H1 (cell line): Measurements from ENCODE around the gene RFX2. TPM values are rescaled to one million over a fixed set of nuclear protein-coding genes. Genes with fewer than 3 reads are reported as not detected.

Experiments used
- CTCF ChIA-PET: fragments of 300-600 bp; sonication (Branson Sonifier 250); formaldehyde crosslinking; loops from one replicate; lab custom pipeline; 2021; ENCODE audit not compliant: partially characterized antibody; lab: Charles Lee
- POLR2A ChIA-PET: fragments of 300-600 bp; sonication (Branson Sonifier 250); formaldehyde crosslinking; loops from one replicate; lab custom pipeline; 2021; ENCODE audit warnings: inconsistent platforms; ENCODE audit not compliant: partially characterized antibody; lab: Charles Lee
- DNase-seq, 2 experiments: peaks; one replicate each; pipeline versions ENCODE4 v3.0.0 to v3.0.0-alpha.2; 2010 to 2022; ENCODE audit warnings: low spot score in 2 of 2, low read depth in 1 of 2, mixed read lengths in 1 of 2
- FAIRE-seq: peaks from 2 replicates; lab custom pipeline; 2011; peaks lifted over from hg19 to GRCh38; lab: Jason Lieb, UNC
- H2AFZ ChIP-seq: 2 replicates; pipeline ENCODE4 v1.8.1; 2012; ENCODE audit warnings: low read length, inconsistent platforms
- H2AK5ac ChIP-seq: 2 replicates; pipeline ENCODE4 v1.6.1; 2013; ENCODE audit warnings: low read depth, low read length
- H2BK120ac ChIP-seq: replicated peaks from 2 replicates; pipeline ENCODE3; 2013; ENCODE audit warnings: low read depth, low read length, inconsistent platforms
- H2BK12ac ChIP-seq: 2 replicates; pipeline ENCODE4 v1.6.1; 2013; ENCODE audit warnings: low read depth, low read length
- H2BK15ac ChIP-seq: 2 replicates; pipeline ENCODE4 v1.6.1; 2013; ENCODE audit warnings: low read length
- H2BK20ac ChIP-seq: 2 replicates; pipeline ENCODE4 v1.6.1; 2013; ENCODE audit warnings: low read length
- H2BK5ac ChIP-seq: 2 replicates; pipeline ENCODE4 v1.6.1; 2013; ENCODE audit warnings: low read depth, low read length
- H3K14ac ChIP-seq: 2 replicates; pipeline ENCODE4 v1.6.1; 2013; ENCODE audit warnings: inconsistent platforms; ENCODE audit not compliant: insufficient read length
- H3K18ac ChIP-seq: 2 replicates; pipeline ENCODE4 v1.6.1; 2013; ENCODE audit warnings: low read length; ENCODE audit errors: extremely low read depth
- H3K23ac ChIP-seq: 2 replicates; pipeline ENCODE4 v1.6.1; 2013; ENCODE audit warnings: inconsistent platforms; ENCODE audit not compliant: insufficient read length
- H3K23me2 ChIP-seq: 2 replicates; pipeline ENCODE4 v1.6.1; 2013; ENCODE audit warnings: low read depth, low read length
- H3K27ac ChIP-seq: 2 replicates; pipeline ENCODE4 v1.6.1; 2011; ENCODE audit warnings: low read depth, low read length, inconsistent platforms
- H3K27me3 ChIP-seq, 4 experiments: replicated peaks in 1 of 4; 1 replicate in 1 of 4; 2 replicates in 3 of 4; pipeline versions ENCODE4 v1.6.1 to v1.8.1; 2011 to 2013; ENCODE audit warnings: low read length in 3 of 4, mild to moderate bottlenecking in 3 of 4, inconsistent platforms in 2 of 4, mixed read lengths in 2 of 4, moderate library complexity in 1 of 4; ENCODE audit not compliant: control insufficient read depth in 3 of 4, insufficient read depth in 3 of 4; ENCODE audit errors: extremely low read depth in 1 of 4
- H3K36me3 ChIP-seq, 4 experiments: 2 replicates each; pipeline versions ENCODE4 v1.6.1 to v1.8.1; 2011 to 2013; ENCODE audit warnings: mild to moderate bottlenecking in 4 of 4, low read length in 3 of 4, moderate library complexity in 2 of 4, control low read depth in 1 of 4, inconsistent platforms in 1 of 4; ENCODE audit not compliant: insufficient read depth in 4 of 4, control insufficient read depth in 2 of 4
- H3K4ac ChIP-seq: replicated peaks from 2 replicates; pipeline ENCODE3; 2013; ENCODE audit warnings: low read length, low read depth, mixed read lengths, inconsistent platforms; ENCODE audit not compliant: insufficient read length
- H3K4me1 ChIP-seq, 4 experiments: replicated peaks in 1 of 4; 1 replicate in 1 of 4; 2 replicates in 3 of 4; pipeline versions ENCODE4 v1.6.1 to v1.8.1; 2011 to 2013; ENCODE audit warnings: low read length in 3 of 4, inconsistent platforms in 2 of 4, mixed read lengths in 1 of 4; ENCODE audit not compliant: insufficient read depth in 4 of 4, control insufficient read depth in 3 of 4
- H3K4me2 ChIP-seq, 2 experiments: 2 replicates each; pipeline versions ENCODE4 v1.6.1 to v1.8.1; 2011 to 2013; ENCODE audit warnings: low read depth in 2 of 2, low read length in 2 of 2, control low read depth in 1 of 2, inconsistent platforms in 1 of 2, mild to moderate bottlenecking in 1 of 2; ENCODE audit not compliant: insufficient read depth in 1 of 2
- H3K4me3 ChIP-seq, 4 experiments: fragments of 200-600, 300-600 bp in 1 of 4; sonication (generic), shearing (Covaris generic), sonication (Bioruptor Twin) in 1 of 4; 2 replicates each; pipeline versions ENCODE4 v1.5.1 to v1.8.1; 2011 to 2016; ENCODE audit warnings: low read length in 4 of 4, low read depth in 3 of 4, control low read depth in 2 of 4, inconsistent platforms in 2 of 4, mild to moderate bottlenecking in 2 of 4, mixed read lengths in 1 of 4, moderate library complexity in 1 of 4; ENCODE audit not compliant: insufficient read depth in 2 of 4; ENCODE audit errors: extremely low read depth in 1 of 4
- H3K56ac ChIP-seq: replicated peaks from 2 replicates; pipeline ENCODE3; 2013; ENCODE audit warnings: low read depth, mild to moderate bottlenecking, mixed read lengths, low read length, inconsistent platforms; ENCODE audit not compliant: insufficient read length
- H3K79me1 ChIP-seq: 2 replicates; pipeline ENCODE4 v1.6.1; 2013; ENCODE audit warnings: low read depth, low read length, control low read depth
- H3K79me2 ChIP-seq, 2 experiments: 2 replicates each; pipeline versions ENCODE4 v1.6.1 to v1.8.1; 2012 to 2013; ENCODE audit warnings: low read length in 2 of 2, mild to moderate bottlenecking in 2 of 2, inconsistent platforms in 1 of 2; ENCODE audit not compliant: insufficient read depth in 2 of 2, control insufficient read depth in 1 of 2
- H3K9ac ChIP-seq, 4 experiments: replicated peaks in 1 of 4; 1 replicate in 1 of 4; 2 replicates in 3 of 4; pipeline versions ENCODE4 v1.6.1 to v1.8.1; 2011 to 2013; ENCODE audit warnings: low read depth in 3 of 4, low read length in 3 of 4, control low read depth in 2 of 4, mild to moderate bottlenecking in 2 of 4, moderate library complexity in 2 of 4, inconsistent platforms in 1 of 4; ENCODE audit errors: extremely low read depth in 1 of 4
- H3K9me3 ChIP-seq, 2 experiments: 2 replicates each; pipeline versions ENCODE4 v1.6.1 to v1.8.1; 2012 to 2013; ENCODE audit warnings: mild to moderate bottlenecking in 2 of 2, moderate library complexity in 2 of 2, control low read depth in 1 of 2, inconsistent platforms in 1 of 2, low read depth in 1 of 2, low read length in 1 of 2, mixed read lengths in 1 of 2; ENCODE audit not compliant: insufficient read depth in 2 of 2
- H4K20me1 ChIP-seq, 2 experiments: replicated peaks in 1 of 2; 2 replicates each; pipeline versions ENCODE3 to v1.8.1; 2011 to 2013; ENCODE audit warnings: inconsistent platforms in 2 of 2, low read length in 2 of 2, mild to moderate bottlenecking in 1 of 2; ENCODE audit not compliant: insufficient read depth in 2 of 2, control insufficient read depth in 1 of 2
- H4K5ac ChIP-seq: 2 replicates; pipeline ENCODE4 v1.6.1; 2013; ENCODE audit warnings: low read length, low read depth, mixed read lengths, inconsistent platforms; ENCODE audit not compliant: insufficient read length
- H4K8ac ChIP-seq: 2 replicates; pipeline ENCODE4 v1.8.0; 2013; ENCODE audit warnings: mild to moderate bottlenecking, moderate library complexity, low read length, inconsistent platforms; ENCODE audit not compliant: insufficient read depth; ENCODE audit errors: extremely low read depth
- H4K91ac ChIP-seq: replicated peaks from 2 replicates; pipeline ENCODE3; 2013; ENCODE audit warnings: low read length, mixed read lengths, inconsistent platforms; ENCODE audit not compliant: insufficient read length
- SUZ12 ChIP-seq: fragments of 200-600 bp; sonication (generic); IDR thresholded peaks from 2 replicates; pipeline ENCODE4 v1.6.1; 2012; ENCODE audit warnings: mild to moderate bottlenecking, inconsistent platforms, low read length, moderate library complexity, mixed read lengths
- WGBS, 2 experiments: shearing (Covaris generic) in 1 of 2; methylation state at CpG; one replicate each; pipeline versions ENCODE4 v1.1.6 to v1.1.7; 2013 to 2015; ENCODE audit warnings: low lambda C conversion rate in 2 of 2, mixed read lengths in 2 of 2, inconsistent platforms in 1 of 2, low coverage in 1 of 2, missing lambda C conversion rate in 1 of 2; ENCODE audit not compliant: insufficient replicate concordance in 2 of 2, insufficient coverage in 1 of 2, insufficient read length in 1 of 2; ENCODE audit errors: extremely low coverage in 1 of 2, missing lambda C conversion rate in 1 of 2; 5-methylcytosine and 5-hydroxymethylcytosine counted together
- polyA plus RNA-seq, 7 experiments: library from polyadenylated mRNA; depleted of rRNA in 3 of 7; stranded (reverse) in 5 of 7; unstranded in 2 of 7; fragments of >200 nt in 5 of 7; fragments of 200-250 nt in 2 of 7; gene quantifications; 1 replicate in 5 of 7; 2 replicates in 1 of 7; 4 replicates in 1 of 7; pipeline versions ENCODE4 v1.2.1 to v1.2.3, GENCODE V29; 2011 to 2013; ENCODE audit warnings: missing spikeins in 2 of 7, mixed read lengths in 2 of 7
- total RNA-seq: library from RNA; stranded (reverse); fragmentation: NEBNext Ultra II Directional; extraction: Animal tissue kit (Norgen Biotek cat#: 25700); gene quantifications from 2 replicates; pipeline ENCODE4 v1.2.1, GENCODE V29; 2021
- TF ChIP-seq, protein P1 (sequence below): IDR thresholded peaks from 2 replicates; pipeline ENCODE4 v1.6.1; 2012; ENCODE audit warnings: low read length, inconsistent platforms

Gene RFX2
- total and polyA plus RNA-seq, 2 of the 8 experiments (the other 6 are each of a cell fraction or from before 2014, with no cell fraction given), result 4.8 to 5.3 TPM

DNA sequence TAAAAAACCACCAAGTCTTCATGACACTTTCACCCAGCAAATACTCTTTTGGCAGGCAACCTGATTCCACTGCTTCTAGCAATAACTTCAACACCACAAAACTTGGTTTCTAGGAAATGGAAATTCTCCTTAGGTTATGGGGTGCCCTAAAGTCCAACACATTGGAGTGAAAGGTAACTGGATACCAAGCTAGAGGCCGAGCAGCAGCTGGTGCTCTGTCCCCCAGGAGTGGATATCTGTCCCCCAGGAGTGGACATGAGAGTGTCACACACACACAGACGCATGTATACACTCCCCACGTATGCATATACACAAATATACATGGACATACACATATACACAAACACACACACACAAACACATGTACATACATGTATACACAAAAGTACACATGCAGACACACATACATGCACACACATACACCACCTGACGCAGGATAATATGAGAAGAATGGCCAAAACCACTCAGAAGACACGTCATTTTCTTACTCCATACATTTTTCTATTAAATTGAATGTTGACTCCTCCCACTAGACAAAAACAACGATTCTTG, 50.8 kb downstream of the RFX2 start:
- Histone ChIP-seq H4K91ac (no peak overlapping the region), H4K8ac (no peak overlapping the region), H3K79me2 (no peaks in the 10 kb centered on the region), H3K4ac (no peak overlapping the region), H3K9ac (no peak overlapping the region), H2AK5ac (no peak overlapping the region), H2BK120ac (no peak overlapping the region), H2BK20ac (no peak overlapping the region), H2AFZ (no peak overlapping the region), H2BK15ac (no peak overlapping the region), H3K56ac (no peak overlapping the region), H3K36me3 (no peaks in the 10 kb centered on the region), H3K23me2 (0 out of 2 replicates have a peak, but pooled peaks cover 2% of the 10 kb centered on the region), H3K79me1 (no peaks in the 10 kb centered on the region), H3K27ac (no peak overlapping the region), H2BK12ac (no peak overlapping the region), H4K5ac (no peak overlapping the region), H4K20me1 (peaks cover 0 to 4% of the 10 kb centered on the region in 2 experiments), H3K23ac (no peak overlapping the region), H3K18ac (no peak overlapping the region), H3K27me3 (0 out of 7 replicates have a peak, but pooled peaks cover 0 to 2% (median 0%) of the 10 kb centered on the region in 4 experiments), H3K4me3 (no peak overlapping the region), H3K9me3 (no peaks in the 10 kb centered on the region), H3K14ac (no peak overlapping the region), H3K4me1 (peaks cover 0 to 3% (median 0%) of the 10 kb centered on the region in 4 experiments; a peak in 1 of 7 replicates), H3K4me2 (no peak overlapping the region), H2BK5ac (no peak overlapping the region)
- ChIA-PET POLR2A (interaction anchor here (1.6 kb wide), 1 partner anchor 10 kb away, joined by 4 read pairs; no protein-coding TSS in a partner anchor), CTCF (interaction anchor here (1.7 kb wide), 1 partner anchor 11 kb away, joined by 11 read pairs; no protein-coding TSS in a partner anchor)
- DNase-seq (no peak), FAIRE-seq (no peak)
- 86% methylated on average over 6 of the region's 6 CpGs; no CpG with 5 or more reads in 1 of the 2 experiments for WGBS, 2 experiments
- TF ChIP-seq, protein P1, sequence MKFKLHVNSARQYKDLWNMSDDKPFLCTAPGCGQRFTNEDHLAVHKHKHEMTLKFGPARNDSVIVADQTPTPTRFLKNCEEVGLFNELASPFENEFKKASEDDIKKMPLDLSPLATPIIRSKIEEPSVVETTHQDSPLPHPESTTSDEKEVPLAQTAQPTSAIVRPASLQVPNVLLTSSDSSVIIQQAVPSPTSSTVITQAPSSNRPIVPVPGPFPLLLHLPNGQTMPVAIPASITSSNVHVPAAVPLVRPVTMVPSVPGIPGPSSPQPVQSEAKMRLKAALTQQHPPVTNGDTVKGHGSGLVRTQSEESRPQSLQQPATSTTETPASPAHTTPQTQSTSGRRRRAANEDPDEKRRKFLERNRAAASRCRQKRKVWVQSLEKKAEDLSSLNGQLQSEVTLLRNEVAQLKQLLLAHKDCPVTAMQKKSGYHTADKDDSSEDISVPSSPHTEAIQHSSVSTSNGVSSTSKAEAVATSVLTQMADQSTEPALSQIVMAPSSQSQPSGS, result no peak
- no peak for TF ChIP-seq SUZ12
